WTC11 (cell line): ENCODE data around the gene CTBP1. TPM values are rescaled to one million over a fixed set of nuclear protein-coding genes. Genes with fewer than 3 reads are reported as not detected.

Experiments used
- ATAC-seq: fragments of 200-7000 bp; cut with Tn5 transposase; 2 replicates; pipeline ENCODE4 v1.10.0; 2021; ENCODE audit warnings: mild to moderate bottlenecking, moderate library complexity
- CTCF ChIA-PET: fragments of 300-600 bp; sonication (Branson Sonifier 250); formaldehyde crosslinking; loops from one replicate; lab custom pipeline; 2021; ENCODE audit warnings: antibody characterized with exemption; lab: Charles Lee
- POLR2A ChIA-PET: fragments of 350-600 bp; sonication (Branson Sonifier 250); formaldehyde crosslinking; loops from one replicate; lab custom pipeline; 2021; ENCODE audit warnings: antibody characterized with exemption; lab: Charles Lee
- DNase-seq: peaks from one replicate; pipeline ENCODE4 v3.0.0; 2021; ENCODE audit warnings: low spot score
- H3K27ac Mint-ChIP-seq: 2 replicates; pipeline ENCODE4 v1.8.0; 2021; ENCODE audit warnings: mixed read lengths
- H3K27me3 Mint-ChIP-seq: 2 replicates; pipeline ENCODE4 v1.8.0; 2021; ENCODE audit warnings: low read depth, mild to moderate bottlenecking, moderate library complexity, mixed read lengths
- H3K36me3 Mint-ChIP-seq: 2 replicates; pipeline ENCODE4 v1.8.0; 2021; ENCODE audit warnings: mixed read lengths
- H3K4me1 Mint-ChIP-seq: 2 replicates; pipeline ENCODE4 v1.8.0; 2022; ENCODE audit warnings: mixed read lengths
- H3K4me3 Mint-ChIP-seq: 2 replicates; pipeline ENCODE4 v1.8.0; 2021; ENCODE audit warnings: mild to moderate bottlenecking, moderate library complexity, mixed read lengths
- H3K9me3 Mint-ChIP-seq: 2 replicates; pipeline ENCODE4 v1.8.0; 2021; ENCODE audit warnings: mixed read lengths
- ATF3 ChIP-seq: sonication (generic); formaldehyde crosslinking; conservative IDR thresholded peaks from 2 replicates; pipeline ENCODE4 v1.8.1; 2022; ENCODE audit warnings: mild to moderate bottlenecking, missing genetic modification reagents
- FOXK1 ChIP-seq: sonication (generic); formaldehyde crosslinking; IDR thresholded peaks from 2 replicates; pipeline ENCODE4 v1.8.0; 2022; ENCODE audit warnings: mild to moderate bottlenecking, moderate library complexity, missing genetic modification reagents
- GTF2I ChIP-seq: fragments of 250-450 bp; sonication (Bioruptor Pico); conservative IDR thresholded peaks from 2 replicates; pipeline ENCODE4 v1.4.0; 2021; ENCODE audit warnings: mild to moderate bottlenecking
- IRF2 ChIP-seq: sonication (generic); formaldehyde crosslinking; IDR thresholded peaks from 2 replicates; pipeline ENCODE4 v1.8.0; 2022; ENCODE audit warnings: low read depth, missing genetic modification reagents, borderline replicate concordance
- JAZF1 ChIP-seq: fragments of 250-450 bp; sonication (Bioruptor Pico); IDR thresholded peaks from 2 replicates; pipeline ENCODE4 v1.9.0; 2021; ENCODE audit warnings: moderate library complexity, mild to moderate bottlenecking, inconsistent platforms
- NFATC4 ChIP-seq: fragments of 250-450 bp; sonication (Bioruptor Pico); IDR thresholded peaks from 2 replicates; pipeline ENCODE4 v1.9.0; 2021; ENCODE audit warnings: mild to moderate bottlenecking
- NFE2L1 ChIP-seq: sonication (generic); formaldehyde crosslinking; IDR thresholded peaks from 2 replicates; pipeline ENCODE4 v1.8.1; 2023; ENCODE audit warnings: missing genetic modification reagents
- PRRX2 ChIP-seq: fragments of 250-450 bp; sonication (Bioruptor Pico); IDR thresholded peaks from 2 replicates; pipeline ENCODE4 v1.8.0; 2021; ENCODE audit warnings: mild to moderate bottlenecking
- RORB ChIP-seq: fragments of 250-450 bp; sonication (Bioruptor Pico); IDR thresholded peaks from 2 replicates; pipeline ENCODE4 v1.9.0; 2021; ENCODE audit warnings: mild to moderate bottlenecking
- SMAD4 ChIP-seq: sonication (generic); formaldehyde crosslinking; IDR thresholded peaks from 2 replicates; pipeline ENCODE4 v1.8.0; 2022; ENCODE audit warnings: mild to moderate bottlenecking, missing genetic modification reagents
- TCF7 ChIP-seq: sonication (generic); formaldehyde crosslinking; IDR thresholded peaks from 2 replicates; pipeline ENCODE4 v1.8.0; 2022; ENCODE audit warnings: mild to moderate bottlenecking, low read depth, missing genetic modification reagents, moderate library complexity
- ZMAT4 ChIP-seq: fragments of 250-450 bp; sonication (Bioruptor Pico); IDR thresholded peaks from 2 replicates; pipeline ENCODE4 v1.9.0; 2021; ENCODE audit warnings: mild to moderate bottlenecking
- ZNF121 ChIP-seq: sonication (generic); formaldehyde crosslinking; IDR thresholded peaks from 2 replicates; pipeline ENCODE4 v1.8.0; 2023; ENCODE audit warnings: missing genetic modification reagents
- ZNF423 ChIP-seq: fragments of 250-450 bp; sonication (Bioruptor Pico); IDR thresholded peaks from 2 replicates; pipeline ENCODE4 v2.1.2; 2022; ENCODE audit warnings: mild to moderate bottlenecking, moderate library complexity
- total RNA-seq: library from RNA; stranded (reverse); gene quantifications from 3 replicates; pipeline ENCODE4 v1.2.3, GENCODE V29; 2021
- TF ChIP-seq, protein P1 (sequence below): fragments of 250-450 bp; sonication (Bioruptor Pico); IDR thresholded peaks from 2 replicates; pipeline ENCODE4 v1.8.0; 2021; ENCODE audit warnings: mild to moderate bottlenecking
- TF ChIP-seq, protein P2 (sequence below): sonication (generic); formaldehyde crosslinking; IDR thresholded peaks from 2 replicates; pipeline ENCODE4 v1.8.1; 2023; ENCODE audit warnings: mild to moderate bottlenecking, missing genetic modification reagents, moderate library complexity
- TF ChIP-seq, protein P3 (sequence below): sonication (generic); formaldehyde crosslinking; IDR thresholded peaks from 2 replicates; pipeline ENCODE4 v1.8.0; 2022; ENCODE audit warnings: mild to moderate bottlenecking, missing genetic modification reagents
- TF ChIP-seq, protein P4 (sequence below): sonication (generic); formaldehyde crosslinking; conservative IDR thresholded peaks from 2 replicates; pipeline ENCODE4 v1.8.1; 2023; ENCODE audit warnings: mild to moderate bottlenecking, low read depth, missing genetic modification reagents, moderate library complexity
- TF ChIP-seq, protein P5 (sequence below): fragments of 250-450 bp; sonication (Bioruptor Pico); IDR thresholded peaks from 2 replicates; pipeline ENCODE4 v1.9.0; 2021; ENCODE audit warnings: moderate library complexity, mild to moderate bottlenecking, inconsistent platforms, borderline replicate concordance
- TF ChIP-seq, protein P6 (sequence below): sonication (generic); formaldehyde crosslinking; IDR thresholded peaks from 2 replicates; pipeline ENCODE4 v1.8.1; 2023; ENCODE audit warnings: mild to moderate bottlenecking, missing genetic modification reagents
- TF ChIP-seq, protein P7 (sequence below): sonication (generic); formaldehyde crosslinking; IDR thresholded peaks from 2 replicates; pipeline ENCODE4 v1.8.0; 2022; ENCODE audit warnings: mild to moderate bottlenecking, missing genetic modification reagents

Gene CTBP1
- total RNA-seq, 1 experiment from 2014 or later = 143 TPM

DNA sequence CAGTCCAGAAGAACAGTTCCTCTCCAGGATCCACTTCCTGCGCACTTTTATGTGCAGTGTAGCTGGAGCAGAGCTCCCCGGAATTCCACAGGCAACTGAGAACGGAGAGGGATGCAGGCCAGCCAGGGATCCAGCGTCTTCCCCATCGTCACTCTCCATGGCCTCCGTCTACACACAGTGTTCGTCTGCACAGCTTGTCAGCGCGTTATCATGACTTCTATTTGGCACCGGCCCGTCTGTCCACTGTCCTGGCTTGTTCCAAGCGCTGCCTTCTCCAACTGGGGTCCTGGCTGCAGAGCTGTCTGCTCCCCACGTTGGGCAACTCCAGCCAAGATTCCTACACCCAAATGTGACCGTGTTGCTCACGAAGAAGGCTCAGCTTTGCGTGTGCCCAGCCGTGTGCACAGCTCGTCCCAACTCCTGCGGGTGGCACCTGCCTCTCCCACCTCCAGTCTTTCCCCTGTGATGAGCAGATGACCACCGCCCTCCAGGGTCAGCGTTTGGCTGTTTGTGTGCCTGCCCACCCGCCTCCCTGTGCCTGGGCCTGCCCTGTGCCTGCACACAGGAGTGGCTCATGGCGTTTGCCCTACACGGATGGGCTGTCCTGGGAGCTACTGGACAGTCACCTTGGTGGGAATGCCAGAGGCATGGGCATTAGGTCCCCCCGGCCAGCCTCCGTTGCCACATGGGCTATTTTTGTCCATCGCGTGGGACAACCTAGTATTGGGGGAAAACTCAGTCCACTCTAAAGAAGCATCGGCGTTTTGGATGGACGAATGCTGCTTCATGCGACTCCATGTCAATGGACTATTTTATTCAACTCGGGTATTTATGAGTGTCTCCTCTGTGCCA lies 2.2 kb upstream of the CTBP1 start:
- POLR2A ChIA-PET = no interaction called here
- DNase-seq = no peak
- H3K4me3 Mint-ChIP-seq = peak overlapping the region; percentile 30
- H3K27me3 Mint-ChIP-seq = peaks cover 44% of the 10 kb centered on the region
- H3K27ac Mint-ChIP-seq = no peak overlapping the region
- peaks cover 16% of the 10 kb centered on the region for H3K4me1 Mint-ChIP-seq
- TF ChIP-seq TCF7 (CRISPR knock-in tag) = 0 out of 2 replicates have a peak, but pooled peaks have one; percentile 23
- no peak for TF ChIP-seq NFE2L1
- TF ChIP-seq, all 79 proteins: peak for 1
- CTCF ChIA-PET = interaction anchor here (1.1 to 1.2 kb wide), 2 partner anchors 17 to 96 kb away, joined by 4 to 6 read pairs; partner anchors contain the start of gene UVSSA
- no peak for ATAC-seq
- peaks cover 54% of the 10 kb centered on the region for H3K36me3 Mint-ChIP-seq
- H3K9me3 Mint-ChIP-seq = peaks cover 58% of the 10 kb centered on the region

DNA sequence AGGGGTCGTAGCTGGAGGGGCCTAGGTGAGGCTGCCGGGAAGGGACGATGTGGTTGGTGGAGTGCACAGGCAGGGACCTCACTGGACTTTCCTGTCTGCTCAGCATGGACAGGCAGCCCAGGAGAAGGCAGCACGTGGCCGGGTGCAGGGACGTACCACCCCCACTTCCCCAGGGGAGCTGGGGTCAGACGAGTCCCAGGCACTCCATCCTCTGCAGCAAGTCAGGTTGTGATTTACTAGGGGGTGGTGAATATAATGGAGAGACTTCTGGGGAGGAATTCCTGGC lies 1.5 kb upstream of the CTBP1 start:
- DNase-seq = no peak
- Mint-ChIP-seq H3K36me3 (peaks cover 49% of the 10 kb centered on the region), H3K27me3 (peaks cover 38% of the 10 kb centered on the region), H3K4me3 (peak overlapping the region; percentile 65), H3K4me1 (peaks cover 16% of the 10 kb centered on the region)
- ChIA-PET CTCF (interaction anchor here (1.1 to 1.2 kb wide), 2 partner anchors 17 to 96 kb away, joined by 4 to 6 read pairs; partner anchors contain the start of gene UVSSA), POLR2A (no interaction called here)
- ATAC-seq = no peak
- TF ChIP-seq, protein P1, sequence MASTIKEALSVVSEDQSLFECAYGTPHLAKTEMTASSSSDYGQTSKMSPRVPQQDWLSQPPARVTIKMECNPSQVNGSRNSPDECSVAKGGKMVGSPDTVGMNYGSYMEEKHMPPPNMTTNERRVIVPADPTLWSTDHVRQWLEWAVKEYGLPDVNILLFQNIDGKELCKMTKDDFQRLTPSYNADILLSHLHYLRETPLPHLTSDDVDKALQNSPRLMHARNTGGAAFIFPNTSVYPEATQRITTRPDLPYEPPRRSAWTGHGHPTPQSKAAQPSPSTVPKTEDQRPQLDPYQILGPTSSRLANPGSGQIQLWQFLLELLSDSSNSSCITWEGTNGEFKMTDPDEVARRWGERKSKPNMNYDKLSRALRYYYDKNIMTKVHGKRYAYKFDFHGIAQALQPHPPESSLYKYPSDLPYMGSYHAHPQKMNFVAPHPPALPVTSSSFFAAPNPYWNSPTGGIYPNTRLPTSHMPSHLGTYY = no peak
- TF ChIP-seq ZMAT4 (CRISPR knock-in tag) (no peak), PRRX2 (no peak), ZNF423 (CRISPR knock-in tag) (no peak), FOXK1 (CRISPR knock-in tag) (no peak), NFATC4 (CRISPR knock-in tag) (no peak), JAZF1 (CRISPR knock-in tag) (no peak), ZNF121 (CRISPR knock-in tag) (no peak), GTF2I (CRISPR knock-in tag) (no peak), ATF3 (CRISPR knock-in tag) (no peak), SMAD4 (CRISPR knock-in tag) (no peak), RORB (CRISPR knock-in tag) (no peak), IRF2 (CRISPR knock-in tag) (no peak)
- TF ChIP-seq, protein P2, sequence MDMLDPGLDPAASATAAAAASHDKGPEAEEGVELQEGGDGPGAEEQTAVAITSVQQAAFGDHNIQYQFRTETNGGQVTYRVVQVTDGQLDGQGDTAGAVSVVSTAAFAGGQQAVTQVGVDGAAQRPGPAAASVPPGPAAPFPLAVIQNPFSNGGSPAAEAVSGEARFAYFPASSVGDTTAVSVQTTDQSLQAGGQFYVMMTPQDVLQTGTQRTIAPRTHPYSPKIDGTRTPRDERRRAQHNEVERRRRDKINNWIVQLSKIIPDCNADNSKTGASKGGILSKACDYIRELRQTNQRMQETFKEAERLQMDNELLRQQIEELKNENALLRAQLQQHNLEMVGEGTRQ (CRISPR knock-in tag) = no peak
- TF ChIP-seq, protein P3, sequence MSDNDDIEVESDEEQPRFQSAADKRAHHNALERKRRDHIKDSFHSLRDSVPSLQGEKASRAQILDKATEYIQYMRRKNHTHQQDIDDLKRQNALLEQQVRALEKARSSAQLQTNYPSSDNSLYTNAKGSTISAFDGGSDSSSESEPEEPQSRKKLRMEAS = no peak
- TF ChIP-seq, protein P4, sequence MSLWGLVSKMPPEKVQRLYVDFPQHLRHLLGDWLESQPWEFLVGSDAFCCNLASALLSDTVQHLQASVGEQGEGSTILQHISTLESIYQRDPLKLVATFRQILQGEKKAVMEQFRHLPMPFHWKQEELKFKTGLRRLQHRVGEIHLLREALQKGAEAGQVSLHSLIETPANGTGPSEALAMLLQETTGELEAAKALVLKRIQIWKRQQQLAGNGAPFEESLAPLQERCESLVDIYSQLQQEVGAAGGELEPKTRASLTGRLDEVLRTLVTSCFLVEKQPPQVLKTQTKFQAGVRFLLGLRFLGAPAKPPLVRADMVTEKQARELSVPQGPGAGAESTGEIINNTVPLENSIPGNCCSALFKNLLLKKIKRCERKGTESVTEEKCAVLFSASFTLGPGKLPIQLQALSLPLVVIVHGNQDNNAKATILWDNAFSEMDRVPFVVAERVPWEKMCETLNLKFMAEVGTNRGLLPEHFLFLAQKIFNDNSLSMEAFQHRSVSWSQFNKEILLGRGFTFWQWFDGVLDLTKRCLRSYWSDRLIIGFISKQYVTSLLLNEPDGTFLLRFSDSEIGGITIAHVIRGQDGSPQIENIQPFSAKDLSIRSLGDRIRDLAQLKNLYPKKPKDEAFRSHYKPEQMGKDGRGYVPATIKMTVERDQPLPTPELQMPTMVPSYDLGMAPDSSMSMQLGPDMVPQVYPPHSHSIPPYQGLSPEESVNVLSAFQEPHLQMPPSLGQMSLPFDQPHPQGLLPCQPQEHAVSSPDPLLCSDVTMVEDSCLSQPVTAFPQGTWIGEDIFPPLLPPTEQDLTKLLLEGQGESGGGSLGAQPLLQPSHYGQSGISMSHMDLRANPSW (CRISPR knock-in tag) = no peak
- TF ChIP-seq, protein P5, sequence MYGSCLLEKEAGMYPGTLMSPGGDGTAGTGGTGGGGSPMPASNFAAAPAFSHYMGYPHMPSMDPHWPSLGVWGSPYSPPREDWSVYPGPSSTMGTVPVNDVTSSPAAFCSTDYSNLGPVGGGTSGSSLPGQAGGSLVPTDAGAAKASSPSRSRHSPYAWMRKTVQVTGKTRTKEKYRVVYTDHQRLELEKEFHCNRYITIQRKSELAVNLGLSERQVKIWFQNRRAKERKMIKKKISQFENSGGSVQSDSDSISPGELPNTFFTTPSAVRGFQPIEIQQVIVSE (CRISPR knock-in tag) = no peak
- TF ChIP-seq, protein P6, sequence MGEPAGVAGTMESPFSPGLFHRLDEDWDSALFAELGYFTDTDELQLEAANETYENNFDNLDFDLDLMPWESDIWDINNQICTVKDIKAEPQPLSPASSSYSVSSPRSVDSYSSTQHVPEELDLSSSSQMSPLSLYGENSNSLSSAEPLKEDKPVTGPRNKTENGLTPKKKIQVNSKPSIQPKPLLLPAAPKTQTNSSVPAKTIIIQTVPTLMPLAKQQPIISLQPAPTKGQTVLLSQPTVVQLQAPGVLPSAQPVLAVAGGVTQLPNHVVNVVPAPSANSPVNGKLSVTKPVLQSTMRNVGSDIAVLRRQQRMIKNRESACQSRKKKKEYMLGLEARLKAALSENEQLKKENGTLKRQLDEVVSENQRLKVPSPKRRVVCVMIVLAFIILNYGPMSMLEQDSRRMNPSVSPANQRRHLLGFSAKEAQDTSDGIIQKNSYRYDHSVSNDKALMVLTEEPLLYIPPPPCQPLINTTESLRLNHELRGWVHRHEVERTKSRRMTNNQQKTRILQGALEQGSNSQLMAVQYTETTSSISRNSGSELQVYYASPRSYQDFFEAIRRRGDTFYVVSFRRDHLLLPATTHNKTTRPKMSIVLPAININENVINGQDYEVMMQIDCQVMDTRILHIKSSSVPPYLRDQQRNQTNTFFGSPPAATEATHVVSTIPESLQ (CRISPR knock-in tag) = no peak
- TF ChIP-seq, protein P7, sequence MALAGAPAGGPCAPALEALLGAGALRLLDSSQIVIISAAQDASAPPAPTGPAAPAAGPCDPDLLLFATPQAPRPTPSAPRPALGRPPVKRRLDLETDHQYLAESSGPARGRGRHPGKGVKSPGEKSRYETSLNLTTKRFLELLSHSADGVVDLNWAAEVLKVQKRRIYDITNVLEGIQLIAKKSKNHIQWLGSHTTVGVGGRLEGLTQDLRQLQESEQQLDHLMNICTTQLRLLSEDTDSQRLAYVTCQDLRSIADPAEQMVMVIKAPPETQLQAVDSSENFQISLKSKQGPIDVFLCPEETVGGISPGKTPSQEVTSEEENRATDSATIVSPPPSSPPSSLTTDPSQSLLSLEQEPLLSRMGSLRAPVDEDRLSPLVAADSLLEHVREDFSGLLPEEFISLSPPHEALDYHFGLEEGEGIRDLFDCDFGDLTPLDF (CRISPR knock-in tag) = no peak
- TF ChIP-seq, all 79 proteins: peak for 0
- no peak overlapping the region for H3K27ac Mint-ChIP-seq
- H3K9me3 Mint-ChIP-seq = peaks cover 51% of the 10 kb centered on the region
